GM21619 (cell line): Measurements from ENCODE around the gene LRIG3.
"Not testable (repeated sequence)": the region's sequence is repeated elsewhere in the genome, so short reads cannot be mapped to it uniquely, and the experiment has no call there.

Experiments used
- ATAC-seq: cut with Tn5 transposase; IDR thresholded peaks from one replicate; pipeline ENCODE4 v1.9.1; 2021; ENCODE audit not compliant: unreplicated experiment

LRIG3 gene, protein sequence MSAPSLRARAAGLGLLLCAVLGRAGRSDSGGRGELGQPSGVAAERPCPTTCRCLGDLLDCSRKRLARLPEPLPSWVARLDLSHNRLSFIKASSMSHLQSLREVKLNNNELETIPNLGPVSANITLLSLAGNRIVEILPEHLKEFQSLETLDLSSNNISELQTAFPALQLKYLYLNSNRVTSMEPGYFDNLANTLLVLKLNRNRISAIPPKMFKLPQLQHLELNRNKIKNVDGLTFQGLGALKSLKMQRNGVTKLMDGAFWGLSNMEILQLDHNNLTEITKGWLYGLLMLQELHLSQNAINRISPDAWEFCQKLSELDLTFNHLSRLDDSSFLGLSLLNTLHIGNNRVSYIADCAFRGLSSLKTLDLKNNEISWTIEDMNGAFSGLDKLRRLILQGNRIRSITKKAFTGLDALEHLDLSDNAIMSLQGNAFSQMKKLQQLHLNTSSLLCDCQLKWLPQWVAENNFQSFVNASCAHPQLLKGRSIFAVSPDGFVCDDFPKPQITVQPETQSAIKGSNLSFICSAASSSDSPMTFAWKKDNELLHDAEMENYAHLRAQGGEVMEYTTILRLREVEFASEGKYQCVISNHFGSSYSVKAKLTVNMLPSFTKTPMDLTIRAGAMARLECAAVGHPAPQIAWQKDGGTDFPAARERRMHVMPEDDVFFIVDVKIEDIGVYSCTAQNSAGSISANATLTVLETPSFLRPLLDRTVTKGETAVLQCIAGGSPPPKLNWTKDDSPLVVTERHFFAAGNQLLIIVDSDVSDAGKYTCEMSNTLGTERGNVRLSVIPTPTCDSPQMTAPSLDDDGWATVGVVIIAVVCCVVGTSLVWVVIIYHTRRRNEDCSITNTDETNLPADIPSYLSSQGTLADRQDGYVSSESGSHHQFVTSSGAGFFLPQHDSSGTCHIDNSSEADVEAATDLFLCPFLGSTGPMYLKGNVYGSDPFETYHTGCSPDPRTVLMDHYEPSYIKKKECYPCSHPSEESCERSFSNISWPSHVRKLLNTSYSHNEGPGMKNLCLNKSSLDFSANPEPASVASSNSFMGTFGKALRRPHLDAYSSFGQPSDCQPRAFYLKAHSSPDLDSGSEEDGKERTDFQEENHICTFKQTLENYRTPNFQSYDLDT

DNA sequence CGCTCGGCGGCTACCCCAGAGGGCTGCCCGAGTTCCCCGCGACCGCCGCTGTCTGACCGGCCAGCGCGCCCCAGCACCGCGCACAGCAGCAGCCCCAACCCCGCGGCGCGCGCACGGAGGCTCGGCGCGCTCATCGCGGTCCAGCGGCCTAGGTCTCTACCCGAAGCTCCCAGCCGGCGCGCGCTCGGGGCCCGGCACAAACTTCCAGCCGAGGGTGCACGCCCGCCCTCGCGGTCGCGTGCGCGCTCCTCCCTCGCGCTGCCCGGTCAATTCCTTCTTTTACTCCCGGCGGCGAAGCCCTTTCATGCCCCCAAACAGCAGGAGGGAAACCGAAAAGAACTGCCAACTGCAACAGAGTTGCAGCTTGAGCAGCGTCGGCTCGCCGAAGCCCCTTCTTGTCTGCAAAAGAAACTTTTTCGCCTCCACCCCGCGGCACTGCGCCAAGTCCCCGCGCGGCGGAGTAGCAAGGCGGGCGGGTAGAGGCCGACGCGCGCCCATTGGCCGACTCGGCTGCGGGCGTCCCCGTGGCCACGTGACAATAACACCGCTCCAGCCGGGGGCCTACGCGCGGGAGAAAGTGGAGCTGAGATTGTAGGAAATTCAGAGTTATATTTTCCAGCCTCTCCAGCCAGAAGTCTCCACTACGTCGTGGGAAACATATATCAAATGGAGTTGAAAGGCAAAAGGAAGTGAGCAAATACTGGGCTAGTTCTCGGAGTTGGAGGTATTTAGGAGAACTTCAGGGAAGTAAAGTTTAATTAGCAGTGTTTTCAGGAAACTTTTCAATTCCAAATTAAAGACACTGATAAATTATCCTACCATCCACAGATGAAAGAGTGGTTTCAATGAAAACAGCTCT lies at the start of gene LRIG3:
Gene LRIG3, minus strand, starts transcription at position 403 of the 859 bp plus-strand sequence. Its CDS starts 269 bp downstream, at position 134.
- ATAC-seq, result peak; percentile 84

DNA sequence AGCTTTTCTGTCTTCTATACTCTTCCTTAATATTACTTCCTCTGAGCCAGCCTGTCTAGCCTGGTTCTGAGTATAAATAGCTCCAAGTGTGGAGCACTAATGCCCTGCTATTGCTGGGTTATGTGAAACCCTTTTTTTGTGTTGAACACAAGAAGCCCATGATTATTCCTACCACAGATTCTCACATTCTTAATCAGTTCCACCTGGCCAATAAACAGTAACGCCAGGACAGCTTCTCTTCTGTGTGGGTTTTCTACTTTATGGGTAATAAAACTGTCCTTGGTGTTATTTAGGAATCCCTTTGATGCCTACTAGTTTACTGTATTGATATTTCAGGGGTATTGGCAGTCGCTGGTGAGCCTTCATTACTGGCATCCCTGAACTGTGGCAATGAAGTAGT lies 48.9 kb upstream of the LRIG3 start:
- ATAC-seq, result no peak

GRCh38 chr12:58967561-58967960 lies 47.3 kb upstream of the LRIG3 start:
- ATAC-seq, result no peak

GRCh38 chr12:58966939-58967338 lies 46.6 kb upstream of the LRIG3 start:
- no peak for ATAC-seq

DNA sequence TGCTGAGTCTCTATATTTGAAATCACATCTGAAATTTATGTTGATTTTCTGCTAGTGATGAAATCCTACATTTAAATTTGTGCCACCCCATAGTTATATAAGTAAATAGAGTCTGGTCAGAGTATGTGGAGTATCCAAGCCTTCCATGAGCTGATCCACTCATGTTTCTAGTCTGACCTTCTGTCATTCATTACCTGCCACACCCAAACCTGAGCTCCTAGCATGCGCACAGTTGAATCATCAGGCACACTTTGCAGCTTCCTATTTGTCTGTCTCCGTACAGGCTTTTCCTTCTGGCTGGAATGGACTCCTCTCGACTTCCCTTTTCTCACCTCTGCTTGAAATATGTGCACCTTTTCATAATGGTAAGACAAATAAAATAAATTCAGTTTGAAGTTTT lies 45.3 kb upstream of the LRIG3 start:
- no peak for ATAC-seq

DNA sequence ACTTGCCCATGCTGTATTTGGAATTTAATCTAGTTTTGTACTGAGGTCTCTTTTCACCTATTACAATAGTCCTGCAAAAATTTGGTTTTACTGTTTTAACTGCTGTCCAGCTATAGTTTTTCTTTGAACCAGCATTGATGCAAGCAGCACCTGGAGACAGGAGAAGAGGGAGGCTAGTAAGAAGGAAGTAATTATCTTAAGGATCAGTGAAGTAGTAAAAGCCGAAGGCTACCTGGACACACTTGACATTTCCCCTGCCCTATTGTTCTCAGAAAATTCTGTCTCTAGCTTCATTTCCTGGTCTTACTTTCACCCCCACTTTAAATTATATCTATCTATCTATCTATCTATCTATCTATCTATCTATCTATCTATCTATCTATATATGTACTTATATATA lies 43.5 kb upstream of the LRIG3 start:
- ATAC-seq, result no peak

DNA sequence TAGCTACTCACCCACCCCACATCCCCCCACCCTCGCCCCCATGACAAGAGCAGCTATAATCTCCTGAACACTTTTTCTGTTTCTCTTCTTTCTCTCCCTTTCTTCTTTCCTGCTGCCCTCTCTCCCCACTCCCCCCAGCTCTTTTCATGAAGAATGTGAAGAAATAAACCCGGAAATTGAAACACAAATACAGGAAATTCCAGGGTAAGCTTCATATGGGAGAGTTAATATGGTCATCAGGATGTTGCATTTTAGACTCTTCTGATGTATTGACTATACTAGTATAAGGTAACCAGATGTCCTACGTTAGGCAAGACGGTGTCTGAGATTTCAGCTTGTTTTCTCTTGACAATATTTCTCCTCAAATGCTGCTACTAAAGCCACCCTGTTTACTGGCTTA lies 41.6 kb upstream of the LRIG3 start:
- no peak for ATAC-seq

DNA sequence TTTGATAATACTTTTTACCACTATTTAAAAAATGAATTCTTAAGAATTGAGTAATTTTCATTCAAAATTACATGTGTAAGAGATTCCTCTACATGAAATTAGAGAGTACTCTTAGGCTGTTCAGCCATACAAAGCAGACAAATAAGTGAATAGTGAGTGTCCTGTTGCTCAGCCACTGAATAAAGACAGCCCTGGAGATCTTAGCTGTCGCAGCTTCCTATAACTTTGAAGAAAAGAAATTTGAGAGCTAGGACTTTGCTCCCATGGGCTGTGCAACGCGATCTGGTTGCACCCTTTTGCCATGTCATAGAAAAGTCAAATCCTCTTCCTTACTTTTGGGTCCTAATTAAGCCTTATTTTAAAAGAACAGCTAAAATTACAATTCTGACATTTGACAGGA lies 40.9 kb upstream of the LRIG3 start:
- ATAC-seq, result no peak

GRCh38 chr12:58959639-58960300 lies 39.5 kb upstream of the LRIG3 start:
- no peak for ATAC-seq

GRCh38 chr12:58957298-58957697 lies 37.0 kb upstream of the LRIG3 start:
- no peak for ATAC-seq

DNA sequence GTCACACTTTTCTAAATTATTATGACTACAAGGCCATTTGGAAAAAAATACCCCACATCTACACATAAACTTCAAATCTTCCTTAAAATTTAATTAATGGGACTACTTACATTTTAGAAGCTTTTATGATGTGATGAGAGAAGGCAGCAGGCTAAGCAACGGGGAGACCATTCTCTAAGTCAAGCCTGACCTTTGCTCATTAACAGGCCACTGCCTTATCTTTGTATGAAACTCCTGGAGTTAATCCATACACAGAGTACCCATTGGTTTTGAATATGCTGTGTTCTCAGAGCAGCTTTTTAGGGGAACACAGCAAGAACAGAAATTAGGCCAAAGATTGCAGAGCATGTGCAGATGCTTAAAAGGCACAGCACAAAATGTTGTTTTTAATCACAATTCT lies 35.5 kb upstream of the LRIG3 start:
- ATAC-seq, result no peak

DNA sequence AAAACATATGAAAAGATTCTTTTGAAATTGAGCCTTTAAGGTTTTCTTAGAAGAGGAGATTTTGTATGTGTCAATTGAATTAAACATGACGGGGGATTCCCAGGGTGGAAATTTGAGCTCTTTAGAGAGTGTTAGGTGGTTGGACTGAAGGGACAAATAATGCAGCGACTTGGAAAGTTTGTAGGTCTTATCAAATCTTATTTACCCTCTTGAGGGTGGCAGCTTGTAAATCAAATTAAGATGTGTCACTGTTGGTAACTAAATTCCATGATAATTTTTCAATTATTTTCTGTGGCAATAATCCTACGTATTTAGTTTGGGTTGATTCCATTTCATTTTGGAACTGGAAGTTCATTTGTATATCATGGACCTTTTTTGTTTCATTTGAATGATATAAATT lies 33.7 kb upstream of the LRIG3 start:
- ATAC-seq, result no peak

DNA sequence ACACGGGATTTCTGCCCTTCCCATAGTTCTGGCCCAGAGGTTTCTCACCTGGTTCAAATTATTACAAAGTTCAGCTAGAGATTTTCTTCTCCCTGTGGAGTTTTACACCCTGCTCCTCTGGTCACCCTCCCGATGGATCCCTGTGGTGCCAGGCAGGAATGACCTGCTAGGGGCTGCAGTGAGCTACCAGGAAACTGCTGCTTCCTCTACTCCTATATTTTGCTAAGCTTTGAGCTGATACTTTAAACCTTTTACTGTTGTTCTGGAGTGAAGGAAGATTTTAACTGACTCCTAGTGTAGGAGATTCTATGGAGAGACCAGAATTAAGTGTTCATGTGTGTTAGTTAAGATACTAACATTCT lies 30.4 kb upstream of the LRIG3 start:
- no peak for ATAC-seq

DNA sequence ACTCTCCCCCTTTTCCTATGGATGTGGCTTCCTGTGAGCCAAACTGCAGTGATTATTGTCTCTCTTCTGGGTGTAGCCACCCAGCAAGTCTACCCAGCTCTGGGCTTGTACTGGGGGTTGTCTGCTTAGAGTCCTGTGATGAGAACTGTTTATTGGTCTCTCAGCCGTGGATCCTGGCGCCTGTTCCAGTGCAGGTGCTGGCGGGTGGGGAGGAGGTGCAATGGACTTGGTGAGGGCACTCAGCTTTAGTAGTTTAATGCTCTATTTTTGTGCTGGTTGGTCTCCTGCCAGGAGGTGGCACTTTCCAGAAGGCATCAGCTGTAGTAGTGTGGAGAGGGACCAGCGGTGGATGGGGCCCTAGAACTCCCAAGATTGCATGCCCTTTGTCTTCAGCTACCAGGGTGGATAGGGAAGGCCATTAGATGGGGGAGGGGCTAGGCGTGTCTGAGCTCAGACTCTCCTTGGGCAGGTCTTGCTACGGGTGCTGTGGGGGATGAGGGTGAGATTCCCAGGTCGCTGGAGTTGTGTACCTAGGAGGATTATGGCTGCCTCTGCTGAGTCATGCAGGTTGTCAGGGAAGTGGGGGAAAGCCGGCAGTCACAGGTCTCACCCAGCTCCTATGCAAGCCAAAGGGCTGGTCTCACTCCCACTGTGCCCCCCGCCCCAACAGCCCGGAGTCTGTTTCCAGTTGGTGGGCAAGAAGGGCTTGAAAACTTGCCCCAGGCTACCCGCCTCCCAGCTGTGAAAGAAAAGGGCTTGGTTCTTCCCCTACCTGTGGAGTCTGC lies 29.8 kb upstream of the LRIG3 start:
- not testable (repeated sequence) for ATAC-seq

DNA sequence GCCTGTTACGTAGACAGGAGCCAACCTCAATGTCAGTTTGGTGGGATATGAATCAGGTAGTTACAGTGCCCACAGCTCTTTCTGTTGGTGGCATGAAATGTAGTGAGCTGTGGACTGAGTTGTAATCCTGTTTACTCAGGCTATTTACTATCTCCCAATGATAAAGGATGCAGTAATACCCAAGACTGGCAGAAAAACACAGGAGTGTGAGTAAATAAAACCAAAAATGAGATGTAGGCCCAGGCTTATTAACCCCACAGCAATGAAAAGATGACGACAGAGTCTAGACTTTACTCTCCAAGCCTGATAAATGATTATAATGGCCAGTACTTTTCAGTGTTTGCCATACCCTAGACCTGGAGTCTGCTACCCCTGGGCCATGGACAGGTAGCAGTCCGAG lies 22.8 kb upstream of the LRIG3 start:
- ATAC-seq, result no peak

- ATAC-seq, result no peak
Measured at GRCh38 chr12:58942345-58942744, 22.0 kb upstream of the LRIG3 start.

DNA sequence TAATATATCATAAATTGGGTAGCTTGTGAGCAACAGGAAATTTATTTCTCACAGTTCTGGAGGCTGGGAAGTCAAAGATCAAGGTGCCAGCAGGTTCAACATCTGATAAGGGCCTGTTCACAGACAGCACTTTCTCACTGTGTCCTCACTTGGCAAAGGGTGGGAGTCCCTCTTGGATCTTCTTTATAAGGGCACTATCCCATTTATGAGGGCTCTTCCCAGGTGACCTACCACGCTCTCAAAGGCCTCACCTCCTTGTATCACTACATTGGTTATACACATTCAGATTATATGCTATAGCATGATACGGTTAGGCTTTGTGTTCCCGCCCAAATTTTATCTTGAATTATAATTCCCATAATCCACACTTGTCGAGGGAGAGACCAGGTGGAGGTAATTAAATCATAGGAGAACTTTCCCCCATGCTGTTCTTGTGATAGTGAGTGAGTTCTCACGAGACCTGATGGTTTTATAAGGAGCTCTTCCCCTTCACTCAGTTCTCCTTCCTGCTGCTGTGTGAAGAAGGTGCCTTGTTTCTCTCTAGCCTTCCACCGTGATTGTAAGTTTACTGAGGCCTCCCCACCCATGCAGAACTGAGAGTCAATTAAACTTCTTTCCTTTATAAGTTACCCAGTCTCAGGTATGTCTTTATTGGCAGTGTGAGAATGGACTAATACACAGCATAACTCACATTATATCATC lies 19.2 kb upstream of the LRIG3 start:
- ATAC-seq, result no peak

GRCh38 chr12:58938440-58938839 lies 18.1 kb upstream of the LRIG3 start:
- ATAC-seq, result no peak

GRCh38 chr12:58934528-58934927 lies 14.2 kb upstream of the LRIG3 start:
- no peak for ATAC-seq
